ENCODE measurements around the gene LGALS9B. TPM values are rescaled to one million over a fixed set of nuclear protein-coding genes. Genes with fewer than 3 reads are reported as not detected.

Gene LGALS9B
- not detected in 2 replicates for total RNA-seq

GRCh38 chr17:20467447-20467846 lies at the start of gene LGALS9B:
Gene LGALS9B, minus strand, starts transcription at chr17:20467539. Its CDS starts 69 bp downstream, at chr17:20467470.

Small RNA genes within 50 kb of the gene (small RNA-seq; reads per million reads assigned to genes)
- not detected for gene YWHAEP3

Other genes starting within 250 kb of the LGALS9B start
- gene CDRT15L2, start 112.2 kb upstream of the LGALS9B start, total RNA-seq, result not detected in 2 replicates

Data from thoracic aorta endothelial cell (primary cell).